Measurements from ENCODE around the gene GRIN1.

The GRIN1 gene

GRCh38 chr9:137195525-137196220 lies 56.7 kb downstream of the GRIN1 start:
- no peak for DNase-seq

GRCh38 chr9:137198051-137198901 lies 59.3 kb downstream of the GRIN1 start:
- DNase-seq, result no peak

GRCh38 chr9:137198902-137199283 lies 59.9 kb downstream of the GRIN1 start:
- DNase-seq, result no peak

- no peak for DNase-seq
Observed at GRCh38 chr9:137199411-137200121, 60.6 kb downstream of the GRIN1 start.

- DNase-seq, result peak; percentile 98
Observed at GRCh38 chr9:137200311-137201204, 61.6 kb downstream of the GRIN1 start, which contains the start of gene TPRN. TPRN (minus strand) TSS chr9:137200741; CDS start chr9:137200711, 30 bp downstream.

- no peak for DNase-seq
Observed at GRCh38 chr9:137201205-137201868, 62.4 kb downstream of the GRIN1 start.

- DNase-seq, result no peak
Observed at GRCh38 chr9:137202966-137203365, 64.0 kb downstream of the GRIN1 start.

- no peak for DNase-seq
Observed at GRCh38 chr9:137204731-137205125, 65.8 kb downstream of the GRIN1 start.

- peak; percentile 90 for DNase-seq
Observed at GRCh38 chr9:137205126-137206069, 66.4 kb downstream of the GRIN1 start, which contains the start of the genes NDOR1 and TMEM203. NDOR1 (plus strand) TSS chr9:137205700; CDS start chr9:137205778, 78 bp downstream. TMEM203 (minus strand) TSS chr9:137205648; CDS start chr9:137205414, 234 bp downstream.

GRCh38 chr9:137206602-137207001 lies 67.6 kb downstream of the GRIN1 start:
- DNase-seq, result no peak

GRCh38 chr9:137211532-137211931 lies 72.6 kb downstream of the GRIN1 start:
- no peak for DNase-seq

GRCh38 chr9:137212520-137212919 lies 73.6 kb downstream of the GRIN1 start:
- DNase-seq, result no peak

- DNase-seq, result no peak
Observed at GRCh38 chr9:137213160-137214060, 74.5 kb downstream of the GRIN1 start.

- no peak for DNase-seq
Observed at GRCh38 chr9:137214620-137215019, 75.7 kb downstream of the GRIN1 start.

- DNase-seq, result no peak
Observed at GRCh38 chr9:137215196-137215986, 76.4 kb downstream of the GRIN1 start.

GRCh38 chr9:137216188-137216965 lies 77.4 kb downstream of the GRIN1 start:
- DNase-seq, result no peak
